NCI-H526 (cell line): ENCODE data around the gene BCL3.
"Not testable (repeated sequence)": the region's sequence is repeated elsewhere in the genome, so short reads cannot be mapped to it uniquely, and the experiment has no call there.

Experiments
- DNase-seq, 2 experiments: peaks; one replicate each; lab custom pipeline; 2025; lab: John Stamatoyannopoulos, UW

Gene BCL3, protein sequence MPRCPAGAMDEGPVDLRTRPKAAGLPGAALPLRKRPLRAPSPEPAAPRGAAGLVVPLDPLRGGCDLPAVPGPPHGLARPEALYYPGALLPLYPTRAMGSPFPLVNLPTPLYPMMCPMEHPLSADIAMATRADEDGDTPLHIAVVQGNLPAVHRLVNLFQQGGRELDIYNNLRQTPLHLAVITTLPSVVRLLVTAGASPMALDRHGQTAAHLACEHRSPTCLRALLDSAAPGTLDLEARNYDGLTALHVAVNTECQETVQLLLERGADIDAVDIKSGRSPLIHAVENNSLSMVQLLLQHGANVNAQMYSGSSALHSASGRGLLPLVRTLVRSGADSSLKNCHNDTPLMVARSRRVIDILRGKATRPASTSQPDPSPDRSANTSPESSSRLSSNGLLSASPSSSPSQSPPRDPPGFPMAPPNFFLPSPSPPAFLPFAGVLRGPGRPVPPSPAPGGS

DNA sequence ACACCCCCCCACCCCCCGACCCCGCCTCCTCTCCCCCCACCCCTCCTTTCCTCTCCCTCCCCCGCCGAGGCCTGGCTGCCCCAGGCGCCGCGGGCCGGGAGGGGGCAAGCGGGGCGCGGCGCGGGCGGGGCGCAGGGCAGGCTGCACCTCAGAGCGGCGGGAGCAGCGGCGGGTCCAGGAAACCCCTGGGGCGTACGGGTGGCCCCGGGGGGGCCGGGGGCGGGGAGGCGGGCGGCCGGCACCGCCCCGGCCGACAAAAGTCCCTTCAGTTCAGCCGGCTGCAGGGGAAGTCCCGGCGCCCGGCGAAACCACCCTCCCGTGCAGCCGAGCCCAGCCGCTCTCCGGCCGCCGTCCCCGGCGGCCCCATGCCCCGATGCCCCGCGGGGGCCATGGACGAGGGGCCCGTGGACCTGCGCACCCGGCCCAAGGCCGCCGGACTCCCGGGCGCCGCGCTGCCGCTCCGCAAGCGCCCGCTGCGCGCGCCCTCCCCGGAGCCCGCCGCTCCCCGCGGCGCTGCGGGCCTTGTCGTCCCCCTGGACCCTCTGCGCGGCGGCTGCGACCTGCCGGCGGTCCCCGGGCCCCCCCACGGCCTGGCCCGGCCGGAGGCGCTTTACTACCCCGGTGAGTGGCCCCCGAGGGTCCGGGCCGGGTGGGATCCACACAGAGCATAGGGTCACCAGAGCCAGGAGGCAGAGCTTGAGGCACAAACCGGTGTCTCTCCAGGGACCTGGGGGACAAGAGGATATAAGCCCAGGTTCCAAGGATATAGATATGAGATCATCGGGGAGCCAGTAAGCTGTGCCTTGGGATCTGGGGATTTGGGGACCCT, at the start of gene BCL3:
TSS of gene BCL3 (plus strand) at position 283 of the 829 bp plus-strand sequence. CDS start at position 366, 83 bp downstream.
- peak in 1 of 2 experiments; percentile 46 for DNase-seq

DNA sequence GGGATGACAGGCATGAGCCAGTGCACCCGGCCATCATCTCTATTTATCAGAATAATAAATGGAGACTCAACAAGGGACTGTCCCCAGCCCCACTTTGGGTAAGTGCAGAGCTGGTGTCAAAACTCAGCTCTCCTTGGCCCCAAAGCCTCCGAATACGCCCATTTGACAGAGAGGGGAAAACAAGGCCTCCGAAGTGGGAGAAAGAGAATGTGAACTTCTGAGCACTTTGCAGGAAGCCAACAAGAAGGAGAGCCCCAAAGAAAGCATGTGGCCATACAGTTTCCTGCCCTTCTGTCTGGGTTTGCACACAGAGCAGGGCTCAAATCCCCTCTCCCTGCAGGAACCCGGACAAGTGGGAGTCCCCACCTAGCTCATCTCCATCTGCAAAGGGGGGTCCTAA, 48.0 kb upstream of the BCL3 start:
- no peak for DNase-seq

DNA sequence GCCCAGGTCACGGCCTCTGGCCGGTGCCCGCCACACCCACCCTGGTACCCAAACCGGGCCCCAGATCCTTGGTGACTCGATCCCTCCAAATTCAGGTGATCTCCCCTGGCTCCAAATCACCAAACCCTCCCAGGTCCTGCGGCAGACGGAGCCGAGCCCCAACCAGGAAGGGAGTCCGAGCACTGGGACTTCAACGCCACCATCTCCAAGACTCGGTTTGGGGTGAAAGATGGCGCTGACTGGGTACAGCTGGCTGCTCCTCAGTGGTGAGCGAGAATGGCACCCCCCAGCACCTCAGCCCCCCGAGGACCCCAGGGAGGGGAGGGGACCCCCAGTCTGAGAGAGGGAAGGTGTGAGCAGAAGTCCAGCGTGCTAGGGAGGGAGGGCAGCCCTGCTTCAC, 47.3 kb upstream of the BCL3 start:
- DNase-seq, result no peak

DNA sequence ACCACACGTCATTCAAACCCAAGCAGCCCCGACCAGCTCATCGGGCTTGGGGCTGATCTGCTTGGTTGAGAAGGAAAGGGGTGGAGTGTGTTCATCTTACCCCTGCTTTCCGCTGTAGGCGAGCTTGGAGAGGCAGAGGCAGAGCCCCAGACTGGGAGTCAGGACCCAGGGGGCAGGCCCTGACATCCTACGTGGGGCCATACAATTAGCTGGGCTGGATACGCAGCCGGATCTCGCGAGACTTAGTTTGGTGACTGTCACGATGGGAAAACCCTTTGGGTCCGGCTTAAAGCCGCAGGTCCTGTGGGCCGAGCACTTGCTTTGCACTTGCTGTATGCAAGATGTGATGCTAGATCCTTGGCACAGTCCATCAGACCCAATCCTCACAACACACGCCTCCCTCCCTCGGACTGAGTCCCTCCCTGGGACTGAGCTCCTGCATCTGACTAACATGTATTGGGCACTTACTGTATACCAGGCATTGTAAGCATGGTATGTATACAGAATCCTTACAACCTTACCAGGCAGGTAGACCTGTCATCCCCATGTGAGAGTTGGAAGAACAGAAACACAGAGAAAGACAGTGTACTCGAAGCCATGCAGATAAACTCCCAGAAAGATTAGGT, 45.8 kb upstream of the BCL3 start:
- DNase-seq, result no peak

DNA sequence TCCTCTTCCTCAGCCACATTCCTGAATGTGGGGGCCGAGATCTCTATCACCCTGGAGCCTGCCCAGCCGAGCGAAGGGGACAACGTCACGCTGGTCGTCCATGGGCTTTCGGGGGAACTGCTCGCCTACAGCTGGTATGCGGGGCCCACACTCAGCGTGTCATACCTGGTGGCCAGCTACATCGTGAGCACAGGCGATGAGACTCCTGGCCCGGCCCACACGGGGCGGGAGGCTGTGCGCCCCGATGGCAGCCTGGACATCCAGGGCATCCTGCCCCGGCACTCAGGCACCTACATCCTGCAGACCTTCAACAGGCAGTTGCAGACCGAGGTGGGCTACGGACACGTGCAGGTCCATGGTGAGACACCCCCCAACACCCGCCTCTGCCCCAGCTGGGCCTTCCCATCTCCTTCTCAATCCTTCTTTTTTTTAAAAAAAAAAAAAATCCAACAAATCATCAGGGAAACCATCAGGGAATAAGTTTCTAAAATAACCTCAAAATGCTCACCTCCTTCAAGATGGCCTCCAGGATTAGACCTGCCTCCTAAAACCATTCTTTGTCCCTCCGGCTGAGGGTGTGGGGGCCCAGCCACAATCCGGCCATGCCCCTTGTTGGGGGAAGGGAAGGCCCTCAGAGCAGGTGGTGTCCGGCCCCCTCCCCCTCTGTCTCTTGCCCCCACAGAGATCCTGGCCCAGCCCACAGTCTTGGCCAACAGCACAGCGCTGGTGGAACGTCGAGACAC, 45.0 kb upstream of the BCL3 start:
- no peak for DNase-seq

DNA sequence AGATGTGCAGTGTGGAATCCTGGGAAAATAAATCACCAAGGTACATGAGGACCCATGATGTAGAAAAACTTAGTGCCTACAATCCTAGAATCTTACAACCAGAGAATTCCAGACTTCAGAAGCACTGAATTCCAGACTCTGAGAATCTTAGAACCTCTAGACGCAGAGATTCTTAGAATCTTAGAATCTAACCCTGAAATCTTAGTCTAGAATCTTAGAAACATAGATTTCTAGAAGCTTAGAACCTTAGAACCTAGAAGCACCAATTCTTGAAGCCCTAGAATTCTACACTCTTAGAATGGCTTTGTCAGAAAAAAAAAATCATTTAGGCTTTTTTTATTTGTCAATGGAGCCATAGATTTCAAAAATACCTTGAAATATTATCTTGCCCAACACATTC, 43.5 kb upstream of the BCL3 start:
- no peak for DNase-seq

DNA sequence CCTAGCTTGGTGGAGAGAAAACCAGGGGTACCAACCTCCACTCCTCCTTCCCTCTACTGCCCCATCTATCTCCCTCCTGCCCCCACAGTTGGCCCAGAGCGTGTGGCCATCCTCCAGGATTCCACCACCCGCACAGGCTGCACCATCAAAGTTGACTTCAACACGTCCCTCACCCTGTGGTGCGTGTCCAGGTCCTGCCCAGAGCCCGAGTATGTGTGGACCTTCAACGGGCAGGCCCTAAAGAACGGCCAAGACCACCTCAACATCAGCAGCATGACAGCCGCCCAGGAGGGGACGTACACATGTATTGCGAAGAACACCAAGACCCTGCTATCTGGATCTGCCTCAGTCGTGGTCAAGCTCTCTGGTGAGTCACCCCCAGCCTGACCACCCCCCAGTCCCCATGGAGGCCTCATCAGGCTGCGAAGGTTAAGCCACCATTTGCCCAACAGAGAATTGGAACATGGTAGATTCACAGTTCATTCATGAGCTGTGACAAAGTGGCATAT, 43.0 kb upstream of the BCL3 start:
- DNase-seq, result no peak

DNA sequence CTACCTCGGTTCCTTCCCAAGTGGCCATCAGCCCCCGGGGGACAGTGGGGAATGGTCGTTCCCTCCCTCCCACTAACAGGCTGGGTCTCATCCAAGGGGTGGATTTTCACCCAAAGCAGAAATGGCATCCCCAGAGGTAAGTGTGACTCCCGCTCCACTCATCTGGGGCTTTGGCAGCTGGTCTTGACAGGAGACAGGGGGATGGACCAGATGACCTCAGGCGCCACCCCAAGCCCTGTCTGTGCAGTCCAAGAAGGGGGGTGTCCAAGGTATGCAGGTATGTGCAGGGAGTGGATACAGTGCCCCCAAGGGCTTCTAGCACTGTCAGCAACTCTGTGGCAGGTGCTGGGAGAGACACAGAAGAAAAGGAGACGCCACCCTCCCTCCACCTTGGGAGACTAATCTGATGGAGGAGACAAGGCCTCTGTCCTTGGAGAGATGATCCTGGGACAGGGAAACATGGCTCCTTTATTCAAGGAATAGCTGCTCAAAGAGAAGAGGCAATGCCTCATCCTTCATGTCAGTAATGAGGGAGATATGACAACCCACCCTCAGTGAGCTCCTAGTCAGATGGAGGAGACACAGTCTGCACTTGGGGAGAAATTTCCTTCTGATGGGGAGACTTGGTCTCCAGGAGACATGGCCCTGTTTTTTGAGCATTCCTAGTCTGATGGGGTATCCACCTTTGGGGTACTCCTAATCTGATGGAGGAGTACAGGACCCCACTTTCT, 41.8 kb upstream of the BCL3 start:
- DNase-seq, result no peak

DNA sequence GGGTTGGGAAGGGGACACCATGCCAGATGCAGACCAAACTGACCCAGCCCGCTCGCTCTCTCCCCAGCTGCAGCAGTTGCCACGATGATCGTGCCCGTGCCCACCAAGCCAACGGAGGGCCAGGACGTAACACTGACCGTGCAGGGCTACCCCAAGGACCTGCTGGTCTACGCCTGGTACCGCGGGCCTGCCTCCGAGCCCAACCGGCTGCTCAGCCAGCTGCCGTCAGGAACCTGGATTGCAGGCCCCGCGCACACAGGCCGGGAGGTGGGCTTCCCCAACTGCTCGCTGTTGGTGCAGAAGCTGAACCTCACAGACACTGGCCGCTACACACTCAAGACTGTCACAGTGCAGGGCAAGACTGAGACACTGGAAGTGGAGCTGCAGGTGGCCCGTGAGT, 40.7 kb upstream of the BCL3 start:
- no peak for DNase-seq

DNA sequence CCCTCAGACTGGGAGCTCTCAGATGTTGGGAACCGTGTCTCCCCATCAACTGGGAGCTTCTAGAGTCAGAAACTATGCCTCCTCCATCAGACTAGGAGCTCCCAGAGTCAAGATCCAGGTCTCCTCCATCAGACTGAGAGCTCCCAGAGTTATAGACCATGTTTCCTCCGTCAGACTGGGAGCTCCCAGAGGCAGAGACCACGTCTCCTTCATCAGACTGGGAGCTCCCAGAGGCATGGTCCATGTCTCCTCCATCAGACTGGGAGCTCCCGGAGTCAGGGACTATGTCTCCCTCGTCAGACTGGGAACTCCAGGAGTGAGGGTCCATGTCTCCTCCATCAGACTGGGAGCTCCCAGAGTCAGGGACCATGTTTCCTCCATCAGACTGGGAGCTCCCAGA, 39.6 kb upstream of the BCL3 start:
- DNase-seq, result no peak

DNA sequence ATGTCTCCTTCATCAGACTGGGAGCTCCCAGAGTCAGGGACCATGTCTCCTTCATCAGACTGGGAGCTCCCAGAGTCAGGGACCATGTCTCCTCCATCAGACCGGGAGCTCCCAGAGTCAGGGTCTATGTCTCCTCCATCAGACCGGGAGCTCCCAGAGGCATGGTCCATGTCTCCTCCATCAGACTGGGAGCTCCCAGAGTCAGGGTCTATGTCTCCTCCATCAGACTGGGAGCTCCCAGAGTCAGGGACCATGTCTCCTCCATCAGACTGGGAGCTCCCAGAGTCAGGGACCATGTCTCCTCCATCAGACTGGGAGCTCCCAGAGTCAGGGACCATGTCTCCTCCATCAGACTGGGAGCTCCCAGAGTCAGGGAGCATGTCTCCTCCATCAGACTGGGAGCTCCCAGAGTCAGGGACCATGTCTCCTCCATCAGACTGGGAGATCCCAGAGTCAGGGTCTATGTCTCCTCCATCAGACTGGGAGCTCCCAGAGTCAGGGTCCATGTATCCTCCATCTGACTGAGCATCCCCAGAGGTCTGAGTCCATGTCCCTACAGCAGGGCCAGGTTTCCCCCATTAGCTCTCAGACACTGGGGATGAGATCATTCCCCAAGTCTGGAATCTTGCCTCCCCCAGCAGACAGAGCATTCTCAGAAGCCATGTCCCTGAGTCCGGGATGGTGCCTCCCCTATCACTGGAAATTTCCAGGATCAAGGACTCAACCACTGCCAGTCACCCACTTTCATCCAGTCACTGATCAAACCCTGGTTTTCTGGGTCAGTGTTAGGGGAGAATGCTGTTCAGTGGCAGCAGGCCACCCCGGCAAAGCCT, 38.9 kb upstream of the BCL3 start:
- DNase-seq, result not testable (repeated sequence)

DNA sequence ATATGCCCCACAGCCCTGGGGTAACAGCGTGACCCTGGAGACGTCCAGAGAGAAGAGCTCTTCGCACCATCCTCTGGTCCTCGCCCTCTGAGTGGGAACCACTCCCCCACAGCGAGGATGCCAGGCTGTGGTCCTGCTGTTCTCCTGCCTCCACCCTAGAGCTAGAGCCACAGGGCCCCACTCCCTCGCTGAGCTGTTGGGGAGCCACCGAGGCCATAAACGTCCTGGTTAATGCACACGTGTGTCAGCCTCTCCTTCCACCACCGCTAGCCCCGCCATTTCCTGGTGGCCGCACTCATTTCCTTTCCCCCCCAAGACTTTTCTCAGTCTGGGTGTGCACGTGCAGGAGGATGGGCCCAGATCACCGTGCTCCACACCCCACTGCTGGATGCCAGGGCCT, 38.0 kb upstream of the BCL3 start:
- DNase-seq, result no peak

DNA sequence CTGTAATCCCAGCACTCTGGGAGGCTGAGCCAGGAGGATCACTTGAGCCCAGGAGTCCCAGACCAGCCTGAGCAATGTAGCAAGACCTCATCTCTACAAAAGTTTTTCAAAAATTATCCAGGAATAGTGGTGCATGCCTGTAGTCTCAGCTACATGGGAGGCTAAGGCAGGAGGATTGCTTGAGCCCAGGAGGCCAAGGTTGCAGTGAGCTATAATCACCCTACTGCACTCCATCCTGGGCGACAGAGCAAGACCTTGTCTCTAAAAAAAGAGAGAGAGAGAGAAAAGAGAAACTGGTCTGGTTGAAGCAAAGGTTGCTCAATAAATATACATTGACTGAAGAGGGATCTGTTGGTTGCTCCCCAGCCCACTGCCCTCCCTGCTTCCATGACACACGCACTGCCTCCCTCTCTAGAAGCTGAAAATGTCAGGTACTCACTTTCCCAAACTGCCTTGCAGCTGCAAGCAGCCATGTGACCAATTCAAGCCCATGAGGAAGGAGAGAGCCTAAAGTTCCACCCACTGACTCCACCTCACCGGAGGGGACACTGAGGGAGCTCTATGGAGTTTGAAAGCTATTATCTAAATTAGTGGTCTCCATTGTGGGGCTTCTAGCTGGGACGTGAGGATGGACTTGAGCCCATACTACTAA, 35.5 kb upstream of the BCL3 start:
- peak in 1 of 2 experiments; percentile 25 for DNase-seq

DNA sequence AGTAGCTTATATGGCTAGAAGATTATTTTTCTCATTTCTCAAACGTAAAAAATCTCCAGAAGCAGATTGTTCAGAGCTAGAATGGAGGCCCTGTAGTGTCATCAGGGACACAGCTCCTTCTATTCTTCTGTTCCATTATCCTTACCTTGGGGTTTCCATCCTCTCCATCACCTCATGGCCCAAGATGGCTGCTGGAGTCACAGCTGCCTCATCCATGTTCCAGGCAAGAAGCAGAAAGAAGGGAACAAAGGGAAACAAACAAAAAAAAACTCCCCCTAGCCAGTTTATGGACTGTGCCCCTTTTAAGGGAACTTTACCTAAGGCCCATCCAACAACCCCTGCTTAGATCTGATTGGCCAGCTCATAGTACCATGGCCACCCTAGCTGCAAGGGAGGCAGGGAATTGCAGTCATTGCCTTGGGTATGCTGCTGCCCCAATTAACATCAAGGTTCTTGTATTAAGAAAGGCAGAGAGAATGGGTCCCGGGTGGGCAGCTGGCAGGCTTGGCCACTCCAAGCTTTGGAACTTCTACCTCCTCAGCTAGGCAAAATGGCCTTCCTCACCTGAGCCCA, 33.8 kb upstream of the BCL3 start:
- no peak for DNase-seq

DNA sequence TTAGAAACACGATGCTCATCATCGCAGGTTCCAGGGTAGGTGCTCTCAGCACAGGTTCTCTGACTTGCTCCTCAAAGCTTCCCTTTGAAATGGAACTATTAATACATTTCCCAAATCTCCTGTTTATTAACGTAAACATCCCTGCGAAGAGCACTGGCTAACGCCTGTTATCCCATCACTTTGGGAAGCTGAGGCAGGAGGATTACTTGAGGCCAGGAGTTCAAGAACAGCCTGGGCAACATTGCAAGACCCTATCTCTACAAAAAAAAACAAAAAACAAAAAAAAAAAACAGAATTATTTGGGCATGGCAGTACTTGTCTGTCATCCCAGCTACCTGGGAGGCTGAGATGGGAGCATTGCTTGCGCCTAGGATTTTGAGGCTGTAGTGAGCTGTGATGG, 30.9 kb upstream of the BCL3 start:
- DNase-seq, result no peak

DNA sequence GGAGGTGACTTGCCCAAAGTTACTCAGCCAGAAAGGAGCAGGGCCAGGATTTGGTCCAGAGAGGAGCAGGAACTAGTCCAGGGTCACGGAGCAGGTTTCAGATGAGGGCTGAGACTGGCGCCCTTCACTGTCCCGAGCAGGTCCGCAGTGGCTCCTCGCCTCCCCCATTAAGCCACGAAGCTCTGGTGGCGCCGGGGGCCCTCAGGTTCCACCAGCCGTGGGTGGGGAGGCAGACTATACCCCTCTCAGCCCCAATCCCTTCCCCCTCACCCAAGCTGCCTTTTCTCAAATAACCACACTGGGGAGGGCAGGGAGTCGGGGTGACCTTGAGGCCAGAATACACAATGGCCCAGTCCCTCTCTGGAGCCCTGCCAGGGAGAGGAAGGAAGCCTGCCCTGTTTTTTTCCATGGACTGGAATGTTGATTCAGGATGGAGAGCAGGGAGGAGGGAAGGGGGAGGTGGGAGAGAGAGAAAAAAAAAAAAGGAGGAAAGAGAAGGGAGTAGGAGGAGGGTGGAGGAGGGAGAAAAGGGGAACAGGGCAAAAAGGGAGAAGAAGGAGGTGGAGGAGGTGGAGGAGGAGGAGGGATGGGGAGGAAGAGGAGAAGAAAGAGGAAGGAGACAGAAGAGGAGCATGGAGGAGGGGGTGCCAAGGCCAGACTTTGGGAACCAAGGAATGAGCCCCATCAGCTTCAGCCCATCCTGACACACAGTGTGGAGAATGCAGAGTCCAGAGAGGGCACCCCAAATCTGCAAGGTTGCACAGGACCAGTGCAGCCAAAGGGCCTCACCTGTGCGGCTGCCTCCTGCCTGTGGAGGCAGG, 29.9 kb upstream of the BCL3 start:
- DNase-seq, result no peak

DNA sequence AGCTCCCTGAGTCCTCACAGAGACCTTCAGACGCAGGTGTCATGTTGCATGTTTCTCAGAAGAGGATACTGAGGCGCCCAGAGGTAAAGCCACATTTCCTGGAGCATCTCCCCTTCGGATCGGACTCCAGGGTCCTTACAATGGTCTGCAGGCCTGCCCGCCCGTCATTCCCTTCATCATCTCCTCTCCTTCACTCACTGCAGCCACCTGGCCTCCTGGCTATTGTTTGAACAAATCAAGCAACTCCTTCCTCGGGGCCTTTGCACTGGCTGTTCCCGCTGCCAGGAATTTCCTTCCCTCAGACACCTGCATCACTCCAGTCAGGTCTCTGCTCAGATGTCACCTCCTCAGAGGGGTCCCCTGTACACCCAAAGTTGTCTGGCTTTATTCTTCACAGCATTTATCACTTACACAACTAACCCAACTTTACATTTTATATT, 29.2 kb upstream of the BCL3 start:
- no peak for DNase-seq

DNA sequence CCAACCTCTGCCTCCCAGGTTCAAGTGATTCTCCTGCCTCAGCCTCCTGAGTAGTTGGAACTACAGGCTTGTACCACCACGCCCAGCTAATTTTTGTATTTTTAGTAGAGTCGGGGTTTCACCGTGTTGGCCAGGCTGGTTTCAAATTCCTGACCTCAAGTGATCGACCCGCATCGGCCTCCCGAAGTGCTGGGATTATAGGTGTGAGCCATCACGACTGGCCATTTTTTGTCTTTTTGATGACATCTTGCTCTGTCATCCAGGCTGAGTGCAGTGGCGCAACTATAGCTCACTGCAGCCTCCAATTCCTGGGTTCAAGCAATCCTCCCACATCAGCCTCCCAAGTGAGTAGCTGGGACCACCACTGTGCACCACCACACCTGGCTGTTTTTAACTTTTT, 28.1 kb upstream of the BCL3 start:
- DNase-seq, result not testable (repeated sequence)
